GM12801 (cell line): Measurements from ENCODE around the gene NAXE.

Experiments
- CTCF ChIP-seq: IDR thresholded peaks from one replicate; pipeline ENCODE4 v1.5.1; 2011; ENCODE audit warnings: control low read depth; ENCODE audit not compliant: insufficient read length; ENCODE audit errors: extremely low read depth

Gene NAXE

DNA sequence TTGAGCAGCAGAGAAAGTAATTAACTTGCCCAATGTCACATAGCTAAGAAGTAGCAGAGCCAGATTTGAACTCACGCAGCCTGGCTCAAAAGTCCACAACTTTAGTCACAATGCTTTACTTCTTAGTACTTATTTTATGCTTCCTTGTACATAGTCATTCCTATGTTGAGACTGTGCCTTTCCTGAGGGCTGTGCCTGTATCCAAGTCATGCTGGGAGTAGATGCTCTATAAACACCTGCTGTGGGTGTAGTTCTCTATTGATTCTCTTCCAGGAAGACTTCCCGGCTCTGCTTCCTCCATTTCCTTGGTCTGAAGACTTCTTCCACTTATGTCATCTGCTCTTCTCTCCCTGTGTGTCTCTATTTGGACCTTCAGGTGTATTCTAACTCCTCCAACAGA lies 35.9 kb upstream of the NAXE start:
- no peak for TF ChIP-seq CTCF

DNA sequence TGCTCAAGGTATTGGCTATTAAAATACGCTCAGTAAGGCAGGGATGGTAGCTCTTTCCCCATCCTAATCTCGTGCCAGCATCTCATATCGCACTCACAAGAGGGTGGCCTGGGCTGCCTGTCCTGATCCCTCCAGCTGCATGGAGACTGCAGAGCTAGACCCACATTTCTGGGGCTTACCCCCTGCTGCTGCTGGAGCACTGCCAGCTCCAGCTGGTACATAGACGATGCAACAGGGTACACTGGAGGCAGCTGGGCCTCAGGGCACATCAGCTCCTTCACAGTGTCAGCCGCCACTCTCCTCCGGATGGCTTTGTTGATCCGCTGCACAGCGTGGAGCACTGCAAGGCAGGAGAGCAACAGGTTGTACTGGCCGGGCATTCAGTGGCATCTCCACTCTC lies 35.2 kb upstream of the NAXE start:
- no peak for TF ChIP-seq CTCF

DNA sequence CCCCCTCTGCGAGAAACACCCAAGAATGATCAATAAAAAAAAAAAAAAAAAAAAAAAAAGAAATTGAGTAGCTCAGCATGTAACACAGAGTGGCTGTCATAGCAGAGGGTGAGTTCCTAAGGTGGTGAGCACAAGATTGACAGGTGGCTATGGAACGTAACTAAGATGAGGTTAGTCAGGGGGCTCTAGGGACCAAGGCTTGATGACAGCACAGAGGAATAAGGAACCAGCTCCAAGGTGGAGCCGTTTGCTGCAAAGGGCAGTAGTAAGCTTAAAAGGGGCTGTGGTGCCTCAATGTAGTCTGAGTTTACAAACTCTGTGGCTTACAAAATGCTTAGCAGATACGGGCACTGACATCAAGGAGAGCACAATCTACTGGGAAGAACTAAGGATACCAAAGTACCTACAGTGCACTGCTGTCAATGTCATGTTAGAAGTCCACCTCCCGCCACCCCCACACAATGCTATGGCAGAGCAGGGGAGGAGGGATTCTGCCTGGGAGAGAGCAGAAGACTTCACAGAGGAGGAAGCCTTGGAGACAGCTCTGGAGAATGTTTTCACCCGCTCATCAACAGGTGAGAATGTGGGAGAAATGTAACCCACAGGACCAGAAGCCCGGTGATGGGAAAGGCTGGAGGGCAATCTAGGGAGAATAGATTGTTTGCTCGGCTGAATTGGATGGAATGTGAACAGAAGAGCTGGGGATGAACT lies 32.3 kb upstream of the NAXE start:
- TF ChIP-seq CTCF, result no peak

DNA sequence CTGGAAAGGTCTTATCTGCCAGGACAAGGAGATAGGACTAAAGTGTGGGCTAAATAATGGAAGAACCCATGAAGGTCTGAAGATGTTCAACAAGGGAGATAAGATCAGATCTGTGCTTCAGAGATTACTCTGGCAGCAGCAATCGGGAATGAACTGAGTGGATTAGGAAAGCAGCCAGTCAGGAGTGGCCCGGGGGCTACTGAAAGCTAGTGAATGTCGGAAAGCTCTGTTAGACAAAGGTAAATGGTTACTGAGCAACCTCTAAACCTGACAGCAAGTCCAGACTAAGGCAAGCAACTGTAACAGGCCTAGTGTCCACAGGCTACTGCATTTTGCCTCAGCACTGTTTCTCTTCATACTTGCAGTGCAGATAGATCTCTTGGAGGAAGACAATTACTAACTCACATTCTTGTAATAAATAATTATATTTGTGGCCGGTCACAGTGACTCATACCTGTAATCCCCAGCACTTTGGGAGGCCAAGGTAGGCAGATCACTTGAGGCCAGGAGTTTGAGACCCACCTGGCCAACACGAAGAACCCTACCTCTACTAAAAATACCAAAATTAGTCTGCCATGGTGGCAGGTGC lies 31.7 kb upstream of the NAXE start:
- TF ChIP-seq CTCF, result no peak

GRCh38 chr1:156560585-156561163 lies 30.9 kb upstream of the NAXE start:
- TF ChIP-seq CTCF, result no peak

DNA sequence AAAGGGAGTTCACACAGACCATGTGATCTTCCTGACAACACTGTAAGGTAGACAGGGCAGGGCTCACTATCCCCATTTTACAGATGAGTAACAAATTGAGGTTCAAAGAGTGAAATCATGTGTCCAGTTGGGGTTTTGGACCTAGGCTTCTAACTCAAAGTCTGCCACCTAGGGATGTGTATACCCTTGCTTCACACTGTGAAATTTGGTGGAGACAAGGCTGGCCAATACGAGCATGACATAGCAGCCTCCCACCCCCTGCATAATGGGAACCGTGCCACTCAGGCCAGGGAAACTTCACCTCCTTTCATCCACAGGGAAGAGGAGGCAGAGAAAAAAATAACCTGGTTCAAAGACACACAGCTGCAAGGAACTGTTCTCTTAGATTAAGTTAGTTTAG lies 26.1 kb upstream of the NAXE start:
- TF ChIP-seq CTCF, result no peak

- TF ChIP-seq CTCF, result no peak
These were observed 25.1 kb upstream of the NAXE start for GRCh38 chr1:156566436-156566835.
